DOHH2 (cell line): ENCODE results near the gene NDUFAF2.

Experiments used
- H3F3A ChIP-seq: fragments of 200-600 bp; sonication (generic), shearing (Covaris generic); 2 replicates; pipeline ENCODE4 v1.6.0; 2016; ENCODE audit warnings: antibody characterized with exemption, mild to moderate bottlenecking; ENCODE audit not compliant: control insufficient read depth, insufficient read depth
- H3K27ac ChIP-seq: fragments of 200-600 bp; sonication (generic); 2 replicates; pipeline ENCODE4 v1.5.1; 2014; ENCODE audit warnings: low read depth, mild to moderate bottlenecking, low read length, moderate library complexity
- H3K27me3 ChIP-seq: fragments of 200-600 bp; sonication (generic); 2 replicates; pipeline ENCODE4 v1.6.1; 2014; ENCODE audit warnings: mild to moderate bottlenecking, low read length, mixed read lengths; ENCODE audit not compliant: control insufficient read depth
- H3K36me3 ChIP-seq: fragments of 200-600 bp; sonication (generic); 2 replicates; pipeline ENCODE4 v1.6.1; 2014; ENCODE audit warnings: mild to moderate bottlenecking, low read length, moderate library complexity, mixed read lengths; ENCODE audit not compliant: control insufficient read depth
- H3K4me1 ChIP-seq: fragments of 200-600 bp; sonication (generic); 2 replicates; pipeline ENCODE4 v1.6.1; 2014; ENCODE audit warnings: mild to moderate bottlenecking, low read length, mixed read lengths; ENCODE audit not compliant: control insufficient read depth
- H3K4me2 ChIP-seq: fragments of 200-600 bp; sonication (generic); 2 replicates; pipeline ENCODE4 v1.6.0; 2014; ENCODE audit warnings: mild to moderate bottlenecking, low read length, moderate library complexity
- H3K4me3 ChIP-seq: fragments of 200-600 bp; sonication (generic); 2 replicates; pipeline ENCODE4 v1.5.1; 2014; ENCODE audit warnings: mild to moderate bottlenecking, low read length, mixed read lengths
- H3K79me2 ChIP-seq: fragments of 200-600 bp; sonication (generic); 2 replicates; pipeline ENCODE4 v1.6.1; 2014; ENCODE audit warnings: mild to moderate bottlenecking, low read length, mixed read lengths; ENCODE audit not compliant: control insufficient read depth
- H3K9me2 ChIP-seq: fragments of 200-600 bp; sonication (generic); replicated peaks from 2 replicates; pipeline ENCODE4 v1.6.1; 2014; ENCODE audit warnings: mild to moderate bottlenecking, low read length, mixed read lengths; ENCODE audit not compliant: control insufficient read depth
- H3K9me3 ChIP-seq: fragments of 200-600 bp; sonication (generic); 2 replicates; pipeline ENCODE4 v1.6.1; 2014; ENCODE audit warnings: antibody characterized with exemption, low read length, mixed read lengths; ENCODE audit not compliant: control insufficient read depth, insufficient read depth
- H4K20me1 ChIP-seq: fragments of 200-600 bp; sonication (generic); 2 replicates; pipeline ENCODE4 v1.6.0; 2014; ENCODE audit warnings: low read depth, mild to moderate bottlenecking, antibody characterized with exemption, low read length, moderate library complexity; ENCODE audit not compliant: control insufficient read depth, insufficient read depth
- EZH2phosphoT487 ChIP-seq: fragments of 200-600 bp; sonication (generic); IDR thresholded peaks from 2 replicates; pipeline ENCODE4 v1.6.1; 2017; ENCODE audit warnings: borderline replicate concordance, mild to moderate bottlenecking, antibody characterized with exemption, low read length, moderate library complexity, mixed read lengths
- TF ChIP-seq, protein P1 (sequence below): fragments of 200-600 bp; sonication (generic); IDR thresholded peaks from one replicate; pipeline ENCODE4 v1.5.1; 2014; ENCODE audit warnings: antibody characterized with exemption, mild to moderate bottlenecking, low read depth, low read length; ENCODE audit not compliant: poor library complexity, severe bottlenecking

The NDUFAF2 gene, protein sequence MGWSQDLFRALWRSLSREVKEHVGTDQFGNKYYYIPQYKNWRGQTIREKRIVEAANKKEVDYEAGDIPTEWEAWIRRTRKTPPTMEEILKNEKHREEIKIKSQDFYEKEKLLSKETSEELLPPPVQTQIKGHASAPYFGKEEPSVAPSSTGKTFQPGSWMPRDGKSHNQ

DNA sequence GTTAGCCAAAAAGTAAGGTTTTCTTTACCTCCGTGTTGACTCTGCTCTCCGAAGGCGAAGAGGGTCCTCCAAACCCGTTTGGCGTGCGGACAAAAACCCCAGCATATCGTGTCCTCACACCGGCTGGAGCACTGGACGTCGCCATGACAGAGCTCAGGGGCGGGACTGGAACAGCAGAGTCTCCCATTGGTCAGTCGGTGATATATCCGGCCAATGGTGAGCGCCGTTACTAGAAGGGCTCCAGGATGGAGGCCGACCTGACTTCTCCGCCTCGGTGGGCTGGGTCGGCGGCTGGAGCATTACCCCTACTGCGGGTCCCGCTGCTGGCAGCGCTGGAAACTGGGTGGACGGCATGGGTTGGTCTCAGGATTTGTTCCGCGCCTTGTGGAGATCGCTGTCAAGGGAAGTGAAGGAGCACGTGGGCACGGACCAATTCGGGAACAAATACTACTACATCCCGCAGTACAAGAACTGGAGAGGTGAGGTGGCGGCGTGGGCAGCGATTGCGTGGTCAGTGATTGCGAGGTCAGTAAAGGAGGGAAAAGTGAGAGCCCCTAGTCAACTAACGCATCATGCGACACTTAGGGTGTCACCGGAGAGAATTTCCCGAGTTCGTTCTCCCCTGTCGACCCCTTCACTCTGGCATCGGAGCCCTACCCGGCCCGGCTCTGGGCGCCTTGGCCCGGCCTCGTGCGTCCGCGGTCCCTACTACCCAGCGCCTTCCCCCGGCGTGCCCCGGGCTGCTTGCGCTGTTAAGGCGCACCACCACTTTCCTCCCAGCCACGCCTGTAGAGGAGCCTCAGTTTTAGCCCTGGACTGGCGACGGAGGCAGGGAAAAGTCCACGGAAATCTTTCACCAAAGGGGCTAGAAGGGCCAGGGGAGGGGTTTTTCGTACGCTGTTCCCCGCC is at the start of gene NDUFAF2, which contains the start of gene ERCC8:
NDUFAF2 (plus strand) TSS at position 302 of the 909 bp plus-strand sequence; CDS start at position 353, 51 bp downstream.
ERCC8 (minus strand) TSS at position 167 of the 909 bp plus-strand sequence; CDS start at position 105, 62 bp downstream.
- Histone ChIP-seq H3K4me1 (peaks cover 38% of the 10 kb centered on the region), H3K79me2 (peaks cover 89% of the 10 kb centered on the region), H4K20me1 (no peaks in the 10 kb centered on the region), H3K9me3 (no peaks in the 10 kb centered on the region), H3K4me2 (peak within 1 kb of the TSS; percentile 97), H3F3A (0 out of 2 replicates have a peak, but pooled peaks cover 2% of the 10 kb centered on the region), H3K9me2 (no peaks in the 10 kb centered on the region), H3K27ac (no peak within 1 kb of the TSS), H3K36me3 (peaks cover 8% of the 10 kb centered on the region; the same call in 1 of the 2 replicates), H3K27me3 (no peaks in the 10 kb centered on the region), H3K4me3 (peak within 1 kb of the TSS; percentile 97)
- TF ChIP-seq EZH2phosphoT487: no peak
- TF ChIP-seq, protein P1, sequence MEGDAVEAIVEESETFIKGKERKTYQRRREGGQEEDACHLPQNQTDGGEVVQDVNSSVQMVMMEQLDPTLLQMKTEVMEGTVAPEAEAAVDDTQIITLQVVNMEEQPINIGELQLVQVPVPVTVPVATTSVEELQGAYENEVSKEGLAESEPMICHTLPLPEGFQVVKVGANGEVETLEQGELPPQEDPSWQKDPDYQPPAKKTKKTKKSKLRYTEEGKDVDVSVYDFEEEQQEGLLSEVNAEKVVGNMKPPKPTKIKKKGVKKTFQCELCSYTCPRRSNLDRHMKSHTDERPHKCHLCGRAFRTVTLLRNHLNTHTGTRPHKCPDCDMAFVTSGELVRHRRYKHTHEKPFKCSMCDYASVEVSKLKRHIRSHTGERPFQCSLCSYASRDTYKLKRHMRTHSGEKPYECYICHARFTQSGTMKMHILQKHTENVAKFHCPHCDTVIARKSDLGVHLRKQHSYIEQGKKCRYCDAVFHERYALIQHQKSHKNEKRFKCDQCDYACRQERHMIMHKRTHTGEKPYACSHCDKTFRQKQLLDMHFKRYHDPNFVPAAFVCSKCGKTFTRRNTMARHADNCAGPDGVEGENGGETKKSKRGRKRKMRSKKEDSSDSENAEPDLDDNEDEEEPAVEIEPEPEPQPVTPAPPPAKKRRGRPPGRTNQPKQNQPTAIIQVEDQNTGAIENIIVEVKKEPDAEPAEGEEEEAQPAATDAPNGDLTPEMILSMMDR: no peak

DNA sequence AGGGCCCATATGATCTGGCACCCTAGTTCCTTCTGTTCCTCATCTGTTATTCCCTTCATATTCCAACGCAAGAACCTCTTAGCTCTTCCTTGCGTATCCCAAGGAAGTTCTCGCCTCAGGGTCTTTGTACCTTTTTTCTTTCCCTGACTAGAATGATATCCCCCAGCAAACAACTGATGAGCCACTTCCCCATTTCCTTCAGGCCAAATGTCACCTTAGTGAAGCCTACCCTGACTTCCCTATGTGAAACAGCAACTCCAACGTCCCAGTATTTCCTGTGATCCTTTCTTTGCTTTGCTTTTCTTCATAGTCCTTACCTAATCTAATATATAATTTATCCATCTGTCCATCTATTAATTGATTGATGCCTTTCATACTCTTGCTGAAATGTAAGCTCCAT is 48.0 kb upstream of the NDUFAF2 start:
- no peak overlapping the region for H3K27ac ChIP-seq
- no peak overlapping the region for H3K4me2 ChIP-seq
- no peaks in the 10 kb centered on the region for H3K9me3 ChIP-seq
- no peaks in the 10 kb centered on the region for H3K9me2 ChIP-seq
- TF ChIP-seq, protein P1: no peak
- TF ChIP-seq EZH2phosphoT487: no peak
- H3F3A ChIP-seq: no peaks in the 10 kb centered on the region
- no peaks in the 10 kb centered on the region for H3K4me1 ChIP-seq
- H3K4me3 ChIP-seq: no peak overlapping the region
- H3K79me2 ChIP-seq: no peaks in the 10 kb centered on the region
- no peaks in the 10 kb centered on the region for H4K20me1 ChIP-seq
- H3K27me3 ChIP-seq: no peaks in the 10 kb centered on the region
- H3K36me3 ChIP-seq: no peaks in the 10 kb centered on the region; the same call in 1 of the 2 replicates

DNA sequence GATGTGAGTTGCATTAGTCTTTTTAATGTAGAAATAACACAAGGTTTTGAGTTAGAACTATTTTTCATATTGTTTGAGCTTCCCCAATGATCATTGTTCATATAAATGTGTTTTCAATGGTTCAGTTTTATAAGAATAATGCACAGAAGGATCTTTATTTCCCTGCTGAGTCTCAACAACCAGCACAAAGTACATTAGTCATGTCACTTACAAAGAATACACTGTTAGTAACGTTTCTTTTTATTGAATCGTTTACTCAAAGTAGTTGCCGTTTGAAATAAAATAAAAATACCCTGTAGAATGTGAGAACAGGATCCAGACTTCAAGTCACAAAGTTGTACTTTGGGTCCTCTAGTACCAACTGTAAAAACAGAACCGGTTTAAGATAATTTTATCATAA is 41.6 kb upstream of the NDUFAF2 start:
- Histone ChIP-seq H3K4me2 (no peak overlapping the region), H3K4me1 (no peaks in the 10 kb centered on the region), H3F3A (no peaks in the 10 kb centered on the region), H3K27ac (no peak overlapping the region), H4K20me1 (no peaks in the 10 kb centered on the region), H3K4me3 (no peak overlapping the region), H3K79me2 (no peaks in the 10 kb centered on the region), H3K27me3 (no peaks in the 10 kb centered on the region), H3K9me2 (no peaks in the 10 kb centered on the region), H3K9me3 (no peaks in the 10 kb centered on the region), H3K36me3 (no peaks in the 10 kb centered on the region; the same call in 1 of the 2 replicates)
- TF ChIP-seq EZH2phosphoT487: no peak
- TF ChIP-seq, protein P1: no peak
